Measurements from ENCODE around the gene FCGR2B.
"Not testable (repeated sequence)": the region's sequence is repeated elsewhere in the genome, so short reads cannot be mapped to it uniquely, and the experiment has no call there.

FCGR2B gene

DNA sequence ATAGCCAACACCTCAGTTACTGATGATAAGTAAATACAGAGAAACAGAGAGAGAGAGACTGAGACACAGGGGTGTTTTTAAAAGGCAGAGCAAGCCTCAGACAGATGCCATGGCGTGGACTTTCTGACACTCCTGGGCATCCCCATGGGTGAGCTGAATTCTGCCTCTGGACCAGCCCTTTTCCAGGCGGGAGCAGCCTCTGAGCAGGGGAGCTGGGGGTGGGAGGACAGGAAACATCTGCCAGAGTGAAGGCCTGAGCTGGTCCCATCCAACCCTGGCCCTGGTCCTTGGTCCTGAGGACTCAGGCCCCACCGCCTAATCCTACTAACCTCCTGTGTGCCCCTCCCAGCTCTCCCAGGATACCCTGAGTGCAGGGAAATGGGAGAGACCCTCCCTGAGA lies 12.0 kb downstream of the FCGR2B start:
- H3K4me3 Mint-ChIP-seq, H3K36me3 Mint-ChIP-seq, H3K4me1 Mint-ChIP-seq, H3K27ac Mint-ChIP-seq, H3K9me3 Mint-ChIP-seq, H3K27me3 Mint-ChIP-seq: not testable (repeated sequence)

DNA sequence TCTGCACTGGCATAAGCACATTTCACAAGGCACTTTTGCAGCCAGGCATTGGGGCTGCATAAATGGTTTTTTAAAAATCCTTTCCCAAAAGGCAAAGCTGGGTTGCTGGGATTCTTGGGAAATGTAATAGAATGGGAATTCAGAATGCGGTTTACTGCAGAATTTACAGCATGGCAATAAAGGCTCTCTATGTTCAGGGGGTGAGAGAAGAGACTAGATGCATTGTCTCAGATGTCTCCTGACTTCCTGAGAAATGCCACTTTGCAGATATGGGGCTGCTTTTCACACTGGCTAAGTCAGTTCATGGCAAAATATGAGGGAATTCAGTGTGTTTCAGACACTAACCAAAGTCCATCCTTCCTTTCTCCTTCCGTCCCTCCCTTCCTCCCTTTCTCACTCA lies 13.5 kb downstream of the FCGR2B start:
- H3K27ac Mint-ChIP-seq, result no peak overlapping the region
- no peaks in the 10 kb centered on the region for H3K27me3 Mint-ChIP-seq
- H3K4me3 Mint-ChIP-seq, result no peak overlapping the region
- H3K36me3 Mint-ChIP-seq, result no peaks in the 10 kb centered on the region
- no peaks in the 10 kb centered on the region for H3K4me1 Mint-ChIP-seq
- H3K9me3 Mint-ChIP-seq, result no peaks in the 10 kb centered on the region

DNA sequence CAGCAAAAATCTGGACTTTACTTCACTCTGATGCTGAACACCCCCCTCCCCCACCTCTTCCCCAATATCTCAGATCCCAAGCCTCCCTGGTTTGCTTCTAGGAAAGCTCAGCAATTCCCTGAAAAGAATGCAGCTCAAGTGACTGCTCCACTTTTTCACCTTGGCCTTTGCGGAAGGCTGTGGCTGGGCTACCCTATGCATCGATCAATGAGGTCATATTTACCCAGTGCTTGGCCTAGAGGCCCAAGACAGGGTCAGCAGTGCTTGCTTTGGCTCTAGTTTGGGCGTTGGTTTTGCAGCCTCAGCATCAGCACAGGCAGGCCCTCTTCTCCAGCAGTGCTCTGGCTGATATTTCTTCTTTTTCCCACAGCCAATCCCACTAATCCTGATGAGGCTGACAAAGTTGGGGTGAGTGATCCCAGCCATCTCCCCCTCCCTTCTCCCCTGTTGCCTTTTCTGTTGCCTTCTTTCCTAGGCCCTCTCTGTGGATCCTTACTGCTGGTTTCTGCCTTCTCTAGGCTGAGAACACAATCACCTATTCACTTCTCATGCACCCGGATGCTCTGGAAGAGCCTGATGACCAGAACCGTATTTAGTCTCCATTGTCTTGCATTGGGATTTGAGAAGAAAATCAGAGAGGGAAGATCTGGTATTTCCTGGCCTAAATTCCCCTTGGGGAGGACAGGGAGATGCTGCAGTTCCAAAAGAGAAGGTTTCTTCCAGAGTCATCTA lies 14.2 kb downstream of the FCGR2B start:
- no peaks in the 10 kb centered on the region for H3K27me3 Mint-ChIP-seq
- H3K36me3 Mint-ChIP-seq, result no peaks in the 10 kb centered on the region
- H3K9me3 Mint-ChIP-seq, result no peaks in the 10 kb centered on the region
- H3K4me3 Mint-ChIP-seq, result no peak overlapping the region
- H3K27ac Mint-ChIP-seq, result peak overlapping the region; percentile 25
- no peaks in the 10 kb centered on the region for H3K4me1 Mint-ChIP-seq

DNA sequence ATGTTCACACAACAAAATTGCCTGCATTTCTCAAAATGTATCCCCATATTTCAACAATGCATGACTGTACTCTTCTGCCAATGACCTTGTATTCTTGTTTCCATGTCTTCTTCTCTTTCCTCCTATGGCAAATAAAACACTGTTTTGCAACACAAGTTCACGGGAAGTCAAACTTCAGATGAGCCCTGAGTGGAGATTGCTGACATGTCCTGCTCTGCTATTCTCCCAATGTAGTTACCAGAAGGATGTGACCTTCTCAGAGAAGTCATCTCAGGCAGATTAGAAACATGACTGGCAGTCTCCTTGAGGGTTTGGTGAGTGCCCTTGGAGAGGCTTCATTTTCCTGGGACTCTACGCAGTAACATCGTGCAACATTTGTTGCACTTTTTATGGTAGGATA lies 15.6 kb downstream of the FCGR2B start:
- Mint-ChIP-seq H3K4me3 (no peak overlapping the region), H3K9me3 (no peaks in the 10 kb centered on the region), H3K36me3 (no peaks in the 10 kb centered on the region), H3K27ac (no peak overlapping the region), H3K27me3 (no peaks in the 10 kb centered on the region), H3K4me1 (no peaks in the 10 kb centered on the region)

DNA sequence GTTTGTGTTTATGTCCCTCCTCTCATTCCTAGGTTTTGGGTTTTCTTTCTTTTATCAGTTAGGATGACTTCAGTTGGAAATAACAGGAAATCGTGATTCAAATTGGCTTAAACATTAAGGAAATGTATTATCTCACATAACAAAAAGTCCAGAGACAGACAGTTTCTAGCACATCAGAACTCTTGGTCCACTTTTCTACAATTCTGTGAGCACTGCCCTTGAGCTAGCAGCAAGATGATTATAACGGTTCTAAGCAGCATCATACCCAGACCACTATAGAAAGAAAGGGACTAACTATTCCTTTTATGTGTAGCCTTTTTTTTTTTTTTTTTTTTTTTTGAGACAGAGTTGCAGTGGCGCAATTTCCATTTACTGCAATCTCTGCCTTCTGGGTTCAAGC lies 18.9 kb downstream of the FCGR2B start:
- Mint-ChIP-seq H3K4me1 (no peaks in the 10 kb centered on the region), H3K36me3 (no peaks in the 10 kb centered on the region), H3K4me3 (no peak overlapping the region), H3K9me3 (no peaks in the 10 kb centered on the region), H3K27ac (no peak overlapping the region), H3K27me3 (peaks cover 8% of the 10 kb centered on the region)

DNA sequence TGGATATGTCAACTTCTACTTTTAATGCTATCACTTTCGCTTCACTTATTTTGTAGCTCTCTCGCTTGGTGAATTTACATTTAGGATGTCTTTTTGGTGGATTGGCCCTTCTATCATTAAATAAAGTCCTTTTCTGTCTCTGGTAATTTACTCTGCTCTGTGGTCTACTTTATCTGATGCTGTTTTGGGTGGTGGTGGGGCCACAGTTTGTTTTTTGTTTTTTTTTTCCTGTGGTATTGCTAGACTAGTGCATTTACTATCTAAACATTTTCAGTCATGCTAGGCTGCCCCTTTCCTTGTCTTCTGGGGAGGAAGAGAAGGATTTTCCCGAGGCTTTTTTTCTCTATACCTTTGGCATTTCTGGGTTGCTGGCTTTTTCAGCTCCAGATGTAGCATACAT lies 26.0 kb downstream of the FCGR2B start:
- no peak overlapping the region for H3K4me3 Mint-ChIP-seq
- no peaks in the 10 kb centered on the region for H3K36me3 Mint-ChIP-seq
- no peaks in the 10 kb centered on the region for H3K9me3 Mint-ChIP-seq
- no peak overlapping the region for H3K27ac Mint-ChIP-seq
- no peaks in the 10 kb centered on the region for H3K4me1 Mint-ChIP-seq
- peaks cover 22% of the 10 kb centered on the region for H3K27me3 Mint-ChIP-seq

DNA sequence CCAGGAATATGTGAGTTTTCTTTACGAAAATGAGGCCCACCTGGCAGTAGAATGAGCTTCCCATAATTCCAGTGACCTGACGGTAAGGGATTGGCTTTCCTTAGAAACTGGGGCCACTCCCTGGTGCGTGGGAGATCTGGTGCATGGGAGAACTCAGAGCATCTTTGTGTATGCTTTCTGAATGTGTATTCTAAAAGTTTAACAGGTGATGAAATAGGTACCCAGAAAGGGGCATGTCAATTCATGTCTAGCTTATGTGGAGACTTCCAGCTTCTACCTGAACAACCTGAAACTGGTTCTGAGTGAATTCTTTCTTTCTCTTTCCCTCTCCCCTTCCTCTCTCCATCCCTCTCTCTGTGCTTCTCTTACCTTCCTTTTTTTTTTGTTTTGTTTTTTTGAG lies 28.9 kb downstream of the FCGR2B start:
- Mint-ChIP-seq H3K4me3 (no peak overlapping the region), H3K27me3 (peaks cover 27% of the 10 kb centered on the region)

DNA sequence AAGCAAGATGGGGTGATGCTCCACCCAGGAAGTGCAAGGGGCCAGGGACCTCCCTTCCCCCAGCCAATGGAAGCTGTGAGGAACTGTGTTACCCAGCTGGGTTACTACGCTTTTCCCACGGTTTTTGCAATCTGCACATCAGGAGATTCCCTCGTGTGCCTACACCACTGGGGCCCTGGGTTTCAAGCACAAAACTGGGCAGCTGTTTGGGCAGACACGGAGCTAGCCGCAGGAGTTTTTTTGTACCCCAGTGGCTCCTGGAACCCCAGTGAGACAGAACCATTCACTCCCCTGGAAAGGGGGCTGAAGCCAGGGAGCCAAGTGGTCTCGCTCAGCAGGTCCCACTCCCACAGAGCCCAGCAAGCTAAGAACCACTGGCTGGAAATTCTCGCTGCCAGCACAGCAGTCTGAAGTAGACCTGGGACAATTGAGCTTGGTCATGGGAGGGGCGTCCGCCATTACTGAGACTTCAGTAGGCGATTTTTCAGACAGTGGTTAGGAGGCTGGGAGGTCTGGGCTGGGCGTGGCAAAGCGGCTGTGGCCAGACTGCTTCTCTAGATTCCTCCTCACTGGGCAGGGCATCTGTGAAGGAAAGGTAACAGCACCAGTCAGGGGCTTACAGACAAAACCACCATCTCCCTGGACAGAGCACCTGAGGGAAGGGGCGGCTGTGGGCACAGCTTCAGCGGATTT lies 30.2 kb downstream of the FCGR2B start:
- H3K4me1 Mint-ChIP-seq, H3K9me3 Mint-ChIP-seq, H3K36me3 Mint-ChIP-seq, H3K4me3 Mint-ChIP-seq, H3K27ac Mint-ChIP-seq: not testable (repeated sequence)
- peaks cover 26% of the 10 kb centered on the region for H3K27me3 Mint-ChIP-seq

More for the DNA sequence above, 28.9 kb downstream of the FCGR2B start:
- Mint-ChIP-seq H3K9me3 (no peaks in the 10 kb centered on the region), H3K27ac (no peak overlapping the region), H3K36me3 (peaks cover 4% of the 10 kb centered on the region), H3K4me1 (no peaks in the 10 kb centered on the region)

DNA sequence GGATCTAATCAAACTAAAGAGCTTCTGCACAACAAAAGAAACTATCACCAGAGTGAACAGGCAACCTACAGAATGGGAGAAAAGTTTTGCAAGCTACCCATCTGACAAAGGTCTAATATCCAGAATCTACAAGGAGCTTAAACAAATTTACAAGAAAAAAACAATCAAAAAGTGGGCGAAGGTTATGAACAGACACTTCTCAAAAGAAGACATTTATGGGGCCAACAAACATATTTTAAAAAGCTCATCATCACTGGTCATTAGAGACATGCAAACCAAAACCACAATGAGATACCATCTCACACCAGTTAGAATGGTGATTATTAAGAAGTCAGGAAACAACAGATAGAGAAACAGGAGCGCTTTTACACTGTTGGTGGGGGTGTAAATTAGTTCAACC lies 35.4 kb downstream of the FCGR2B start:
- H3K9me3 Mint-ChIP-seq, H3K36me3 Mint-ChIP-seq, H3K27ac Mint-ChIP-seq, H3K4me1 Mint-ChIP-seq, H3K4me3 Mint-ChIP-seq: not testable (repeated sequence)
- peaks cover 15% of the 10 kb centered on the region for H3K27me3 Mint-ChIP-seq

DNA sequence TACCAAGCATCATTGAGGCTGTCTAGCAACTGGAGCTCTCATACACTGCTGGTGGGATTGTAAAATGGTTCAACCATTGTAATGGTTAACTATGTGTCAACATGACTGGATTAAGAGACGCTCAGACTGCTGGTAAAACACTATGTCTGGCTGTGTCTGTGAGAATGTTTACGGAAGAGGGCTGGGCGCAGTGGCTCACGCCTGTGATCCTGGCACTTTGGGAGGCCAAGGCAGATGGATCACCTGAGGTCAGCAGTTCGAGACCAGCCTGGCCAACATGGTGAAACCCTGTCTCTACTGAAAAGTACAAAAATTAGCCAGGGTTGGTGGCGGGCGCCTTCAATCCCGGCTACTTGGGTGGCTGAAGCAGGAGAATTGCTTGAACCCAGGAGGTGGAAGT lies 39.3 kb downstream of the FCGR2B start:
- no peaks in the 10 kb centered on the region for H3K9me3 Mint-ChIP-seq
- no peaks in the 10 kb centered on the region for H3K4me1 Mint-ChIP-seq
- no peak overlapping the region for H3K4me3 Mint-ChIP-seq
- peak overlapping the region; percentile 53 for H3K27ac Mint-ChIP-seq
- no peaks in the 10 kb centered on the region for H3K36me3 Mint-ChIP-seq
- peaks cover 1% of the 10 kb centered on the region for H3K27me3 Mint-ChIP-seq

DNA sequence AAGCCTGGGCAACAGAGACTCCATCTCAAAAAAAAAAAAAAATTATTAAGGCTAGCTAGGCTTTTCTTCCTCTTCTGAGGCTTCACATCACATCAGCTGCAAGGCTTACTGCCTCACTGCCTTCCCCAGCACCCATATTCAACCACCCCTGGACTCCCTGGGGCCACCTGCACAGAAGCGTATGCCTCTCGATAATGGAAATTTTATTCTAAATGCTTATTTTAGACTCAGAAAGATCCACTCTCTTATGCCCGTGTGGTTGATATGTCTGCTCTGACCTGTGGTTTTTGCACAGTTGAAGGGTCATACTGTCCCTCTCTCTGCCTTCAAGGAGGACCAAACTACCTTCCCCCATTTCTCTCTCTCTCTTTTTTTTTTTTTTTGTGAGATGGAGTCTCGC lies 42.6 kb downstream of the FCGR2B start:
- Mint-ChIP-seq H3K9me3 (no peaks in the 10 kb centered on the region), H3K4me1 (no peaks in the 10 kb centered on the region), H3K27me3 (no peaks in the 10 kb centered on the region), H3K4me3 (no peak overlapping the region), H3K27ac (no peak overlapping the region), H3K36me3 (no peaks in the 10 kb centered on the region)

DNA sequence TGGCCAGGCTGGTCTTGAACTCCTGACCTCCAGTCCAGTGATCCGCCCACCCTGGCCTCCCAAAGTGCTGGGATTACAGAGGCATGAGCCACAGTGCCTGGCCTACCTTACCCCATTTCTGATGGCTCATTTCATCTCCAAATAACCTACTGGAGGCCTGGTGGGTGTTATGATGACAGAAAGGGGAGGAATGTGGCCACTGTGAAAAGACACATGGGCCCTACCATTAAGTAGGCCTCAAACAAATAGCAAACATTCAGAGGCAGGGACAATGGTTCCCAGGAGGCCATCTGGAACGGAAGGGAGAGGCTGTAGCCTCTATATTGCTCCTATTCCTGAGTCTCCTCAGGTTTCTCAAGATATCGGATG lies 43.2 kb downstream of the FCGR2B start:
- Mint-ChIP-seq H3K9me3 (no peaks in the 10 kb centered on the region), H3K36me3 (no peaks in the 10 kb centered on the region), H3K27me3 (no peaks in the 10 kb centered on the region), H3K4me3 (no peak overlapping the region), H3K4me1 (no peaks in the 10 kb centered on the region), H3K27ac (no peak overlapping the region)

DNA sequence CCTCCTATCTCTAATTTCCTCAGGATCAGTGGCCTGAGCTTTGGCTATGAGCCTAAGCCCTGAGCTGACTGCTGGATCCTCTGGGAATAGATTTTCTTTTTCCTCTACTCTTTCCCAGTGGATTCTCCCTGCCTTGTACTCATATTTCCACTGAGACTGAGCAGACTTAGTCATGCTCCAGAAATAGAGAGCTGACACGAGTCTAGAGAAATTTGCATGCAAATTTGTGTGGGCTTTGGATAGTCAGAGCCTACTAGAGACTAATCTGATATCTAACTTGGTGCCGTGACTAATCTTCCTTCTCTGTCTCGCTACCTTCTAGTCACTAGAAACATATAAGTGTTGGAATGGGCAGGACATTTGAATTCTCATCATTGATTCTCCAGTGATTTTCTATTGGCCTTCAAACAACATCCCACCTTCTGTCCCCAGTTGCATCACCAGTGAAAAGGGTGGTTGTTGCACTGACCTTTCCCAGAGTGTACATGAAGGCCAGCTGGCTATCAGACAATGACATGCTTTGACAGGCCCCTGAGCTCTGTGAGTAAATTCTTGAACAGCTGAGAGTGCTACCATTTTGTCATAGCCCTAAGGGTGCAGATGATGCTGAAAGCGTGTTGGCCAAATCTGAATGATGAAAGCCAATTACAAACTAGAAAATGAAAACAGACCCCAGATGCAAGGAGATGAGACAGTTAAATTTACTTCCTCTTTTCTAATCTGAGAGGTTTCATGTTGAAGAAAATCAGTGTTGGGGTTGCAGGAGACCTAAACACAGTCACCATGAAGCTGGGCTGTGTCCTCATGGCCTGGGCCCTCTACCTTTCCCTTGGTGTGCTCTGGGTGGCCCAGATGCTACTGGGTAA lies 43.8 kb downstream of the FCGR2B start, which contains the start of gene FCRLA:
TSS of gene FCRLA (plus strand) at position 748 of the 866 bp plus-strand sequence. CDS start at position 784, 36 bp downstream.
- Mint-ChIP-seq H3K9me3 (no peaks in the 10 kb centered on the region), H3K4me1 (no peaks in the 10 kb centered on the region), H3K4me3 (no peak within 1 kb of the TSS), H3K27me3 (no peaks in the 10 kb centered on the region), H3K27ac (no peak within 1 kb of the TSS), H3K36me3 (no peaks in the 10 kb centered on the region)

DNA sequence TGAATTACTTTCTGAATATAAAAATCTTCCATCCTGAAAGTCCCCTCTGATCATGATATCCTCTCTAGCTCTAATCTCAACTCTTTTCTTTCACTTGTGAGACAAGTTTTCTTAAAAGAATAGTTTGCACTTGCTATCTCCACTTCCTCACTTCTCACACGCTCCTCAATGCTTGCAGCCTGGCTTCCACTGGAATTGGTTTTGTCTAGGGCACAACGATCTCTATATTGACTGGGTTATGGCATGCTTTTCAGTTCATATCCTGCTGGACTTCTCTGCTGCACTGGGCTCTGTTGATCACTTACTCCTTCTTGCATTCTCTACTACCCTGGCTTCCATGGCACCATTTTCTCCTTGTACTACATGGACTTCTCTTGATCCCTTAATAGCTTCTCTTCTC lies 44.6 kb downstream of the FCGR2B start:
- Mint-ChIP-seq H3K27me3 (no peaks in the 10 kb centered on the region), H3K4me3 (no peak overlapping the region), H3K36me3 (no peaks in the 10 kb centered on the region), H3K27ac (no peak overlapping the region), H3K4me1 (no peaks in the 10 kb centered on the region), H3K9me3 (no peaks in the 10 kb centered on the region)

DNA sequence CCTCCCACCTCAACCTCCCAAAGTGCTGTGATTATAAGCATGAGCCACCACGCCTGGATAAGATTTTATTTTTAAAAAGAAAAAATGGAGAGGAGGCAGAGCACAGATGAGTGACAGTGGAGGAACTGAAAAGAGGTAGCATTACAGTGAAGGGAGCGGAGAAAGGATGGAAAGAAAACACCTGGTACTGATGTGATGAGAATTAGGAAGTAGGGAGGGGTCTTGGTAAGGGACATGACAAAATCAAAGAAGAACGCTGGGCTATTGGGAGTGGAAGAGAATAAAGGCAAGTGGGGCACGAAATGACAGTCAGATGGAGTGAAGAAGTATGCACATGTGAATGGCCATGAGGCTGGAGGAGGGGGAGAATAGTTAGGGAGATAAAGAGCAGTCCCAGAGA lies 46.4 kb downstream of the FCGR2B start:
- H3K36me3 Mint-ChIP-seq, result no peaks in the 10 kb centered on the region
- H3K4me3 Mint-ChIP-seq, result no peak overlapping the region
- H3K27me3 Mint-ChIP-seq, result no peaks in the 10 kb centered on the region
- H3K27ac Mint-ChIP-seq, result no peak overlapping the region
- no peaks in the 10 kb centered on the region for H3K9me3 Mint-ChIP-seq
- H3K4me1 Mint-ChIP-seq, result no peaks in the 10 kb centered on the region

DNA sequence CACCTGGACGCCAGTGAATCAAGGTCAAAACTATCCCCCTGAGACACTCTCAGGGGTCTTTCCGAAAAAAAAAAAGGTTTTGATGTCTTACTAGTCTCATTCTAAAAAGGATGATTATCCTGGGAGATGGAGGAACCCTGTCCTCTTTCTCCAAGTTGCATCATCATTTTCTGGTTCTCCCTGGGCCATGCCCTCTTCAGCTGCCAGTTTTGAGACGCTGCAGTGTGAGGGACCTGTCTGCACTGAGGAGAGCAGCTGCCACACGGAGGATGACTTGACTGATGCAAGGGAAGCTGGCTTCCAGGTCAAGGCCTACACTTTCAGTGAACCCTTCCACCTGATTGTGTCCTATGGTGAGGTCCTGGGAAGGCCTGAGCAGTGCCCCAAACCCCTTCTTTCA lies 47.6 kb downstream of the FCGR2B start:
- H3K36me3 Mint-ChIP-seq, result no peaks in the 10 kb centered on the region
- no peak overlapping the region for H3K27ac Mint-ChIP-seq
- no peaks in the 10 kb centered on the region for H3K4me1 Mint-ChIP-seq
- no peaks in the 10 kb centered on the region for H3K9me3 Mint-ChIP-seq
- no peaks in the 10 kb centered on the region for H3K27me3 Mint-ChIP-seq
- H3K4me3 Mint-ChIP-seq, result no peak overlapping the region

Data from activated naive CD4-positive, alpha-beta T cell treated with anti-CD3 and anti-CD28 coated beads, Interleukin-2, amount 50 U/mL, for 24 hours (primary cell).